SKM-1 (cell line): ENCODE data around the gene OR6C2.
"Not testable (repeated sequence)": the region's sequence is repeated elsewhere in the genome, so short reads cannot be mapped to it uniquely, and the experiment has no call there.

Source experiments
- DNase-seq: peaks from one replicate; lab custom pipeline; 2025; ENCODE audit not compliant: unreplicated experiment; lab: John Stamatoyannopoulos, UW

The OR6C2 gene

DNA sequence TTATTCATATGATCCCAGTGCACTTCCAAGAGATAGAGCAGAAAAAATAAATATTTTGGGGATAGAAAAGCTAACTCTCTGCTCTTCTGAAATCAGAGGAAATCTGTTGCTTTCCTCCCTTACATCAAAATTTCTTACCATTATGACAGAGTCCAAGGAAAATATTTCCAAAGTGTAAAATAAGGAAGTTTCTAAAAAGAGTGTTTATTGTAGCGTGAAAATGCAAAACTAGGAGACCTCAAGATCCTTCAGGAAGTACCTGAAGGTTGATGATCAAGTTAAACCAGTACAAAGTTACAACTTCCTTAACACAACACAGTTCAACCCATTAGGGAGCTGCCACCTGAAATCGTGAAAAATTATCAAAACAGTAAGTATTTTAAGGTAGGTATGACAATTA lies at the start of gene OR6C2:
OR6C2 (plus strand) TSS at position 301 of the 400 bp plus-strand sequence. CDS start 8,138 bp downstream, outside the sequence.
- DNase-seq: no peak

DNA sequence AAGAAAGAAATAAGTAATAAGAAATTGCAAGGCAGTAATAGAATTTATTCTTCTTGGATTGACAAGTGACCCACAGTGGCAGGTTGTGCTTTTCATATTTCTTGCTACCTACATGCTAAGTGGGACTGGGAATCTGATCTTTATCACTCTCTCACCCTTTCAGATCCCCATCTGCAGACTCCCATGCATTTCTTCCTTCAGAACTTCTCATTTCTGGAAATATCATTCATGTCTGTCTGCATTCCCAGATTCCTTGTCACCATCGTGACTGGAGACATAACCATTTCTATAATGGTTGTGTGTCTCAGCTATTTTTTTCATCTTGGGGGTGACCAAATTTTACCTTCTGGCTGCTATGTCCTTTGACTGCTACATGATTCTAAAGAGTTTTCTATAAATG lies 47.5 kb upstream of the OR6C2 start:
- DNase-seq: no peak

DNA sequence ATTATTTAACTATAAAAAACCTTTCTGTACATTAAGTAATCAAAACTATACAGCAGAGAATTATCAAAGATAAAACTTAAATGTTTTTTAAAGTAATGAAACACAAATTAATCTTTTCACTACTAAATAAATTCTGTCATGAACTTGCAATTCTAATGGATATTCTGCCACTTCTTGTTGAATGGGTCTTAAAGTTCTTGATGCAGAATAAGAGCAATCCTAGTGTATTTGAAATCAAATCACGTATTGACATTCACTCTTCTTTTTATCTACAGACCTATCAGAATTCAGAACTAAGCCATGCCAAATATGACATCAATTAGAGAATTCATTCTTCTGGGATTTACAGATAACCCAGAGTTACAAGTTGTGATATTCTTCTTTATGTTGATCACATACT lies 43.6 kb upstream of the OR6C2 start, which contains the start of gene OR6C65:
OR6C65 (plus strand) TSS at position 301 of the 400 bp plus-strand sequence; CDS start at position 301, 0 bp downstream.
- DNase-seq: no peak

DNA sequence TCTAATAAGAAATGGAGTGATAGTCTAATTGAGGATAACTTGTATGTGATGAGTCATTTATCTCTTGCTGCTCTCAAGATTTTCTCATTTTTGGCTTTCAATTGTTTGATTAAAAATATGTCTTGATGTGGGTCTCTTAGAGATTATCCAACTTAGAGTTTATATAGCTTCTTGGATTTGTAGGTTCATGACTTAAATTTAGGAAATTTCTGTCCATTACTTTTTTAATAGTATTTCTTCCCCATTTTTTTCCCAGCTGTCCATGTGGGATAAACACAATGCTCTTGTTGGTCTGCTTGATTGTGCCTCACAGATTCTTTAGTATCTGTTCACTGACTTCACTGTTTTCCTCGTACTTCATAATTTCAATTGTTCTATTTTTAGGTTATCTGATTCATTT lies 36.0 kb upstream of the OR6C2 start:
- DNase-seq: no peak

DNA sequence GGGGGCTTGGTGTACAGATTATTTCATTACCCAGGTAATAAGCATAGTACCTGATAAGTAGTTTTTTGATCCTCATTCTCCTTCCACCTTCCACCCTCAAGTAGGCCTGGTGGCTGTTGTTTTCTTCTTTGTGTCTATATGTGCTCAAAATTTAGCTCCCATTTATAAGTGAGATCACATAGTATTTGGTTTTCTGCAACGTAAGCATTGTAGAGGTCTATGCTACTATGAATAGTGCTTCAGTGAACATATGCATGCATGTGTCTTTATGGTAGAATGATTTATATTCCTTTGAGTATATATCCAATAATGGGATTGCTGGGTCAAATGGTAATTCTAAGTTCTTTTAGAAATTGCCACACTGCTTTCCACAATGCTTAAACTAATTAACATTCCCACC lies 34.7 kb upstream of the OR6C2 start:
- not testable (repeated sequence) for DNase-seq

DNA sequence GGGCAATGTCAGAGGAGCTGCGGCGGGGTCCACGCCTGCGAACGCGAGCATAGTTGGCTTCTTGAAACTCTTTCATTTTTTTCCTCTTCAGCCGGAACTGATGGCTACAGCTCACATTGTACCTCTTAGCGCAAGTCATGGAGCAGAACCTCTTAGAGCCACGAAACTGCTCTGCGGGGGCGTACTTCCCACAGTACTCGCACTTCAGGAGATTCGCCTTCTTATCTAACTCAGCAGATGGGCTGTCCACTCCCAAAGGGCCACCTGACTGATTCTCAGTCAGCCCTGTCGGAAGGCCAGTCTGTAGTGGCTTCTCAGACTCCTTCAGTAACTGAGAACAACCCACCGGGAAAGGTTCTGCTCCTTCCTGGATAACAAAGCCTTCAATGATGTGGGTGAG lies 31.7 kb upstream of the OR6C2 start:
- DNase-seq: not testable (repeated sequence)

DNA sequence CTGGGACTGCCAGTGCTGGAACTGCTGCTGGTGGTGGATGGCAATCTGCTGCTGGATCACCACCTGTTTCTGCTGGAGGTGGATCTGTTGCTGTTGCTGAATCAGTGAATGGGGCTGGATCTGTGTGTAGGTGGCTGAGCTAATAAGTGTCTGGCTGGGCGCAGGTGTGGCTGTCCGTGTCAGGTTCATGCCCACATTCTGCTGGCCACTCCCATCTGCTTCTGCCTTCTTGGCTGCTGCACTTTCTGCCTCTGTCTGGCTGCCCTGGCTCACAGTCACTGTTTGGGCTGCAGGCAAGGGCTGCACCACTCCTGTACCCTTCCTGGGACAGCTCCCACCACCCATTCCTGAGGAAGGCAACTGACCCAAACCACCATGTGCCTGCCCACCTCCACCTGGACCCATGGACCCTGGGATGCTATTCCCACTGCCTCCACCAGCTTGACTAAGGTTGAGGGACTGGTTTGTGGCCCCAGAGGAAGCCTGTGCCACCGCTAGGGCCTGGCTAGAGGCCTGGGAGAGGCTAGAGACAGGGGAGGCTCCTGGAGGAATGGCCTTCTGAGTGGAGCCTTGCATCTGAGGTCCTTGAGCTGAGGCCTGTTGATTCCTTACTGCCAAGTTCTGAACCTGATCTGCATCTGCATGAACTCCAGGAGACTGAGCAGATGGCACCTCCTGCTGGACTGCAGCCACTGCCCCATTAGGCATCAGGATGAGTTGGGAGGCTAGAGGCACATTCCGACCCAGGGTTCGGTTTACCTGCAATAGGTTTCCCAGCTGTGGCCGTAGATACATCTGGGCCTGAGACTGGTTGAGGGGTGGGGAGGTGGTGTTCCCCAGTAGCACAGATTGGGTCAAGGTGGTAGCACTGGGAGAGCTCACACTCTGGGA lies 30.1 kb upstream of the OR6C2 start:
- DNase-seq: not testable (repeated sequence)

DNA sequence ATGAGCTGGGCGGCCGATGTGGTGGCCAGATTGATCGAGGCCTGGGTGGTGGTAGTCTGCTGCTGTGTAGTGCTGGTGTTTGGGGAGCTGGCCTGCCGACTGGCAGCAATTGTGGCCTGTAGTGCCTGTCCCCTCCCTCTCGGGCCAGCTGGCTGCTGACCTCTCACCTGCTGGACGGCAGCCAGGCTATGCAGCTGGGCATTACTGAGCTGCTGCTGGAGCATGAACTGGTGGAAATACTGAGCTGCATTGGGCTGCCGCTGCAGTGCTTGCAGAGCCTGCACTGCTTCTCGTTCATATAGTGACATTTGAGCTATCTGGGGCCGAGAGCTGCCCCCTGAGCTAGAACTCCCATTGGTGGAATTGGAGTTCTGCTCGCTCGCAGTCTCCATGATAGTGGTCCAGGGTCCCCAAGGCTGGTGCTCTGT lies 29.5 kb upstream of the OR6C2 start:
- not testable (repeated sequence) for DNase-seq

DNA sequence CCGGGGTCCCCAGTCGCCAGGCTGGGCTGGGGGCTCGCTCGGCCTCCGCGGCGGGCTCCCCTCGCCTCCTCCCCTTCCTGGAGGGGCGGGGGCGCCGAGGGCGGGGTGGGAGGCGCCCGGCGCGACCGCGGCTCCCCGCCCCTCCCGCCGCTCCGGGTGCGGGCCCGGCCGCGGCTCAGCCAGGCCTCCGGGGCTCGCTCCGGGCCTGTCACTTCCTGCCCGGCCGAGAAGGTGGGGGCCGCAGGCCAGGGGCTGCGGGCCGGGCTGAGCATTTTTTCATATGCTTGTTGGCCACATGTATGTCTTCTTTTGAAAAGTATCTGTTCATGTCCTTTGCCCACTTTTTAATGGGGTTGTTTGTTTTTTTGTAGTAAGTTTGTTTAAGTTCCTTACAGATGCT lies 29.0 kb upstream of the OR6C2 start:
- not testable (repeated sequence) for DNase-seq

DNA sequence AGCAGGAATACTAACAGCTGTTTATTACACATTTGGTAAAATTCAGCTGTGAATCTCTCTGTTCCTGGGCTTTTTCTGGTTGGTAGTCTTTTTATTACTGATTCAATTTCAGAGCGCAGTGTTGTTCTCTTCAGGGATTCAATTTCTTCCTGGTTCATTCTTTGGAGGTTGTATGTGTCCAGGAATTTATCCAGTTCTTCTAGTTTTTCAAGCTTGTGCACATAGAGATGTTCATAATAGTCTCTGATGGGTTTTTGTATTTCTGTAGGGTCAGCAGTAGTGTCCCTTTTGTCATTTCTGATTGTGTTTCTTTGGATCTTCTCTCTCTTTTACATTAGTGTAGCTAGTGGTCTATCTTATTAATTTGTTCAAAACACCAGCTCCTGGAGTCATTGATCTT lies 26.9 kb upstream of the OR6C2 start:
- DNase-seq: no peak

DNA sequence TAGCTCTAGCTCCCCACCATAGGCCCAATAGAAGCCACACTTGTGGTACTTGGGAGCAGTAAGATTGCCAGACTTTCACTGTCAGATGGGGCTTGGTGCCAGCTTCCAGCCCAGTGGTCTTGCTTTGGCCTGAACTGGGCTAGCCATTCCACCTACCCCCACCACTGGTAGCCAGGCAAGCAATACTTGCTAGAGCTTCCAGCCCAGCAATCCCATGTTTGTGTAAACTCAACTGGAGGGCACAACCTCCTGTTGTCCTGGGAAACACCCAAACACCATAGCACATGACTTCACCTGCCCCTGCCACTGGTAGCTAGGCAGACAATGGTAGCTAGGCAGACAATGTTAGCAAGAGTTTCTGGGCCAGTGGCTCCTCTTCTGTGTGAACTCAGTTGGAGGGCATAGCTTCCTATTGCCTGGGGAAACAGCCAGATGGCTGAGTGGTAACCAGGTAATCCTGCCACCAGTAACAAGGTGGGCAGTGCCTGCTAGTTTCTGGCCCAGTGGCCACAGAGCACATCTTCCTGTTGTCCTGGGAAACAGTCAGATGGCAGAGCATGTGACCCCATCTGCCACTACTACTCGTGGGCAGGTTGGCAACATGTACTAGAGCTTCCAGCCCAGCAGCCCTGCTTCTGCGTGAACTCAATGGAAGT lies 23.4 kb upstream of the OR6C2 start:
- no peak for DNase-seq

DNA sequence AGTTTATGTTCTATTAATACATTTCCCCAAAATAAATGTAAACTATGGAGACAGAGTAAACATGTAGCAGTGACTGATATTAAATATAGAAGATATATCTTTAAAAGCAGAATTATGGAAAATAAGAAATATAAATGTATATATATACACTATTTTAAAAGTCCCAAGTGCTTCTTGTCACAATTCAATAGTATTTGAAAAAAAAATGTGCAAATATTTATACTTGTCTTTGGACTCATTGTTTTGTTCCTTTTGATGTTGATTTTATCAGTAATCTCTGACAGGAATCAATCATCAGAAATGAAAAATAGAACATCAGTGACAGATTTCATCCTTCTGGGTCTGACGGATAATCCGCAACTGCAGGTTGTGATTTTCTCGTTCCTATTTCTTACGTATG lies 17.9 kb upstream of the OR6C2 start, which contains the start of gene OR6C76:
OR6C76 (plus strand) TSS at position 301 of the 400 bp plus-strand sequence; CDS start at position 301, 0 bp downstream.
- DNase-seq: no peak

DNA sequence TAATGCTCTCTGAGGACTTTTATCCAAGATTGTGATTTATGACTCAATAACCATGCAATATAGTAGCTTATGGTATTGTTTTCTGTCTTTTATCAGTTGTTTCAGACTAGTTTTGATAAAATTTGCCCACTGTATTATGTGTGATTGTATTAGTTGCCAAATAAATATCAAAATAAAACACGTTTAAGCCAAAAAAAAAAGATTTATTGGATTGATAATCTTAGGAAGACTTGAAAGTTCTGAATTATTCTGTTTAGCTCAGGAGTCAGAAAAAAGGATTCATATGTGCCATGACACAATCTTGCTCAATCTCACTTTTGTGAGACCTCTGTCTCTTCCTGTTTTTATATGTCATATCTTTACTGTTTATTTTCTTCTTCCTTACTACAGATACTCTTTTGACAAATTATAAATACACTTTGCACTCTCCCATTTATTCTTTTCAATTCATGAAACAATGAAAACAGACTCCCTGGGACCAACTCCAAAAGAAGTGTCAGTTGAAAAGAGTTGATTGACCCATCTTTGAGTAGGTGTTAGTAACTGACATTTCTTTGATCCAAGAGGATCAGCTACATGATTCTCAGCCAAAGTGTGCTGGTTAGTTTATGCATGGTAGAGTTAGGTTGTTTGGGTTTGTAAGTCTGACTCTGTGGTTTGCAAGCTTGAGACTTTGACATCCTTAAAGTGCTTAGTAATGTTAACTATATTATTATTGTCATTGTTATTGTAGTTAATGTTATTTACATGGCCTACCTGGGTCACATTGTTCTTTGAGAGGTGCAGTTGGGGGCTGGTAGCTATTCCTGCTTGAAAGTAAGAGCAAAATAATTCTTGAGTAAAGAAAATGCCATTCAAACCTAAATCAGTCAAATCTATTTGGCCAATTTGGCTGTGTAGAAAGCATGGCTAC lies 15.3 kb upstream of the OR6C2 start:
- no peak for DNase-seq

DNA sequence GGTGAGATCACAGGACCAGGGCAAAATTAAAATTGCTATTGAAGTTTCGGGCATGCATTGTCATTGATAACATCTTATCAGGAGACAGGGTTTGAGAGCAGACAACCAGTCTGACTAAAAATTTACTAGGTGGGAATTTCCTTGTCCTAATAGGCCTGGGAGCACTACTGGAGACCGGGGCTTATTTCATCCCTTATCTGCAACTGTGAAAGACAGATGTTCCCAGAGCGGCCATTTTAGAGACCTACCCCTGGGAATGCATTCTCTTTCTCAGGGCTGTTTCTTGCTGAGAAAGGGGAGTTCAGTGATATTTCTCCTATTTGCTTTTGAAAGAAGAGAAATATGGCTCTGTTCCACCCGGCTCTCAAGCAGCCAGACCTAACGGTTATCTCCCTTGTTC lies 2.6 kb upstream of the OR6C2 start:
- not testable (repeated sequence) for DNase-seq

DNA sequence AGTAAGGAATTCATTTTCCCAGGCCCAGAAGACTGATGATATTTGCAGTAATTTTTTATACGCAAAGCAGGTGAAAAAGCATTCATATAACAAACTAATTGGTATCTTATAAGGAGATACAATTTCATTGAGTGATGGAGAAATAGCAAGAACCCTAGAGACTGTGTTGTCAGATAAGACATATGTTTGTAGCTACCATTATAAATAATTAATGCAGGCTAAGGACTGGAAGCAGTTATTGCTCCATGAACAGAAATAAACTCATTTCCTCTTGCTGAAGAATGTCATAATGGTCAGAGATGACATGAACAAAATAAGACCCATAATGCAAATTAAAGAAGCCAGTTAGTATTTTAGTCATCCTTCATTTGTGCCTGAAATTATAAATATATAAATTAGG lies 1.5 kb downstream of the OR6C2 start:
- DNase-seq: no peak

DNA sequence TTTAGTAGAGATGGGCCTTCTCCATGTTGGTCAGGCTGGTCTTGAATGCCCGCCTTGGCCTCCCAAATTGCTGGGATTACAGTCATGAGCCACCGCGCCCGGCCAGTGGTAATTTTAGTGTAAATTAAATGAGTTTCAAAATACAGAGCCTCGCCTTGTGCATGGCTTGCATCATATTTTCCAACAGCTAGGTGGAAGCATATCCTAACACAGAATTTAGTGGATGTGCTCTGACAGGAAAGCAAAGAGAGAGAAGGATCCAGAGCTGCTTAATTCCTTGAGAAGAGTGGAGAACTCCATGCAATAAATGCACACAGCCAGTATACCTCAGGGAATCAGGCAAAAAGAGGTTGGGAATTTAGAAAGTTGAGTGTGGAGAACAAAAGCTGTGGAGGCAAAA lies 2.5 kb downstream of the OR6C2 start:
- no peak for DNase-seq

DNA sequence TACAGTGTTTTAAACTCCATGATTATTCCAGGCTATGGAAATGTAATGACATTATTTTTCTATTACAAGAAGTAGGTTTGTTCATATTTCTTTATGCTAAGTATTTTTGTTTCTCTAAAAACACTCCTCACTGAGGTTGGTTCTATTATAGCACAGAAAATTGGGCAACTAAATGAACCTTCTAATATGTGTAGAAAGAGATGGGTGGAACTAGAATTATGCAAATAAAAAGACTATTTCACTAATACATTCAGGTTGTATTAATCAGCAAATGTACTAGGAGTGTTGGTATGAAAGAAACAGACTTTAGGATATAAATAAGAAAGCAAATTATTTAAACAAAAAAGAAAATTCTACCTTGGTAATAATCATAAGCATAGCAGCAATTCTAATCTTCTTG lies 4.9 kb downstream of the OR6C2 start:
- DNase-seq: no peak

DNA sequence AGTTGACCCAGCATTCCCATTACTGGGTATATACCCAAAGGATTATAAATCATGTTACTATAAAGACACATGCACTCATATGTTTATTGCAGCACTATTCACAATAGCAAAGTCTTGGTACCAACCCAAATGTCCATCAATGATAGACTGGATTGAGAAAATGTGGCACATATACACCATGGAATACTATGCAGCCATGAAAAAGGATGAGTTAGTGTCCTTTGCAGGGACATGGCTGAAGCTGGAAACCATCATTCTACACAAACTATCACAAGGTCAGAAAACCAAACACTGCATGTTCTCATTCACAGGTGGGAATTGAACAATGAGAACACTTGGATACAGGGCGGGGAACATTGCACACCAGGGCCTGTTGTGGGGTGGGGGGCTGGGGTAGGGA lies 21.1 kb downstream of the OR6C2 start:
- not testable (repeated sequence) for DNase-seq

DNA sequence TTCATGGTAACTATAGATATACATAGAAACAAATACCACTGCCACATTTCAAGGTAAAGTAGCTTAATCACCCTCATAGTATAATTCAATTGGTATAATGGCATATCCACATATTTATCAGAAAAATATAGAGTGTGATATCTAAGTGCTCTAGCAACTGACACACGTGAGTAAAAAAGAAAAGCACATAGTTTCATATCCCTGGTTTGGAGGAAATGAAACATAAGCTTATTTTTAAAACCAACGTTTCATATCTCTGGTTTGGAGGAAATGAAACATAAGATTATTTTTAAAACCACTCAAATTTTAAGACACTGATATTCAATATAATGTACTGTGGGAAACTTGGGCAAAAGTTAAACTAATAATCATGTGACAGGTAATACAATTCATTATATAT lies 24.0 kb downstream of the OR6C2 start:
- no peak for DNase-seq

DNA sequence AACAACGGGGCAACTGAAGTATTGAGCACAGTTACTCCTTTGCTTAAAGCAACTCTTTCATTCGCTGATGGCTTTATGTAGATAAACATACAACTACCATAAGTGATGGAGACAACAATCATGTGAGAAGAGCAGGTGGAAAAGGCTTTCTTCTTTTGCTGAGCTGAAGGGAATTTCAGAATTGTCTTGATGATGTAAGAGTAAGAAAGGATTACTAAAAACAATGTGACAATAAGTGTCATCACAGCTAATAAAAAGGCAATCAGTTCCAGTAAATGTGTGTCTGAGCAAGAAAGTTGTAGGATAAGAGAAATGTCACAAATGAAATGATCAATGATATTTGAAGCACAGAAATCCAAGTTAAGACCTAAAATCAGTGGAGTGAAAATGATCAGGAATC lies 25.4 kb downstream of the OR6C2 start:
- no peak for DNase-seq
